Middle frontal gyrus (tissue), 1 donor: ENCODE measurements around the gene NMRK1.

Source experiments
- DNase-seq: peaks from one replicate; pipeline ENCODE4 v3.0.0-alpha.2; 2015; ENCODE audit warnings: low spot score; ENCODE audit errors: extremely low spot score

NMRK1 gene

DNA sequence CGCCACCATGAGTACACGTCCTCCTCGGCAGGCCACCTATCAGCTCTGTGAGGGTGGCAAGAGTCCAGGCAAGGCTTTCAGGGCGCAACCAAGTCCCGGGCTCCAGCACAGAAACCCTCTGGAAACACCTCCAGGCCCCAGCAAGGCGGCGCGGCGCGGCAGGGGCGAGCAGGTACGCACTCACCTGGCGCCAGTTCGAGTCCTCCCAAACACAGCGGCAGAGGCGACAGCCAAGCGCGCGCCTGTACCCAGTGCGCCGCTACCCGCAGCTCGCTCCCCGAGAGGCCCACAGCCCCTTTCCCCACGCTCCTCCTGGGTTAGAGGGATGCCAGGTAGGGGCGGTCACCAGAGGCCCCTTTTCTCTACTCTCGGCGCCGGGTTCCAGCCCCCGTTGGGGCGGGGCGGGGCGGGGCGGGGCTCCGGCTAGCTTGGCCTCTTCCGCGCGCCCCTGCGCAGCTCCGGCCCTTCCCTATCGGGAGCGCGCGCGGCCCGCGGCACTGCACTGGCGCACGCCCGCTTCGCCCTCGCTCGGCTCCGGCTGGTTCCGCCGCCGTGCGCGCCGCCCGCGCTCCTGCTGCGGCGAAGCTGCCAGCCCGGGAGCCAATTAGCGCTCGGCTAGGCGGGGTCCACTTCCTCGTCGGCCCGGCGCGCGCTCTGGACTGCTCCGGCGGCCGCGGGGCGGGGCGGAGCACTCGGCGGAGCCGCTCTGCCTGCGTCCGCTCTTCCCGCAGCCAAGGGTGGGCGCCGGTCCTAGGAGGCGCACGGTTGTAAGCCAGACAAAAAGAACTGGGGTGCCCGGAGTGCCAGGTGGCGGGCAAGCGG, at the start of gene NMRK1, which contains the start of gene OSTF1:
Gene NMRK1 (minus strand): TSS at position 332 of the 822 bp plus-strand sequence. CDS start 5,040 bp downstream, outside the sequence.
Gene OSTF1 (plus strand): TSS at position 691 of the 822 bp plus-strand sequence. CDS start 179 bp downstream, outside the sequence.
- DNase-seq: peak; percentile 97

- no peak for DNase-seq
These were observed 46.5 kb upstream of the NMRK1 start for GRCh38 chr9:75134495-75134894.

DNA sequence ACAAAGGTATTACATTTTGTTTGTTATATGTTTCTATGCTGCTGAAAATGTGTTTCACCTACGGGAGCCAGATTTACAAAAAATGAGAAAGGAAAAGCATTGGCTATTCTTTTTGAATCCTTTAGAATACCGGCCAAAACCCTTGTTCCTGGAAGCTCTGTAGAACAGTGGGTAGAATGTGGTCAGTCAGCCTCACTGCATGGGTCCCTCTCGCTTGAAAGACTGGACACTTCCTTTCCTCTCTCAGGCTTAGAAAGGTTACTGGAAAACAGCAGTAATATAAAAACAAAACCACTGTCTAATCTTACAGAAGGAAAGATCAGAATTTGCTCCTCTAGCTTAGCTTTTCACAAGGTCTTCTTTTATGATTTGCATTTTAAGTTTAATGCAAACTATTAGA, 45.4 kb upstream of the NMRK1 start:
- no peak for DNase-seq

GRCh38 chr9:75132244-75132643, 44.3 kb upstream of the NMRK1 start:
- no peak for DNase-seq

DNA sequence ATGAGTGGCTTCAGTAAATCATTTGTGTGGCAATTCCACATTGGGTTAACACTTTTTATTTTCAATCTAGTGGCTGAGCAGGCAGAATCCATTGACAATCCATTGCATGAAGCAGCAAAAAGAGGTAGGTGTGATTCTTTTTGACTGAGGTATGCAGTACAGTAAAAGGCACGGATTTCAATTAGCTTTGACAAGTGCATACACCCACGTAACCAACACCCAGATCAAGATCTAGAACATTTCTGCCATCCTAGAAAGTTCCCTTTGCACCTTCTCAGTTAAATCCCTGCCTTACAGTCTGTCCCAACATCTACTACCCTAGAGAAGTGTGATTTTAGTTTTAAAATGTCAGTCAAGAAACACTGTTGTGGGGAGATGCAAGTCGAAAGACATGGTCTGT, 43.7 kb upstream of the NMRK1 start:
- no peak for DNase-seq

DNA sequence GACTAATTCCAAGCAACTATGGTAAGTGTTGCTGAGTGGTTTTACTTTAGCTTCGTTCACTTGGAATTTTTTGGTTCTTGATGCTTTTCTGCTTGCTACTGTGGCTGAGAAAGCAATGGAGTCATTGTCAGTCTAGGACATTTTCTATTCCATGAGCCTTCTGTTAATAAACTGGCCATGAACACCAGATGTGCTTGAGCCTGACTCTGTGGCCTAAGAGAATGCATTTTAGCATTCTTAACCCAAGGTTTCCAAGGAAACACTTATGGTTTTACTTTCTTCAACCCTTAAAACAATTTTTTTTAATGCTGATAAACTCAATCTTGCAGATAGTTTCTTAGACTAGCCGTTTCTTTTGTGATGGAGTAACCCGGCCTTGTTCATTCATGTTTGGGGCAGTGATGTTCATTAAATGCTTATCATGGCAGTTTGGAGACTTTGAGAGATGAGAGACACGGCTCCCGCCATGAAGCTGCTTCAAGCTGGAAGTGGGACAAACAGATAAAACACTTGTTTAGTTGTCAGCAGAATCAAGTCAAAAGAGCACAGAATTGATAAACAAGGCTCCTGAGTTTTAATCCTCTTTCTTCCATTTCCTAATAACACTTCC, 42.8 kb upstream of the NMRK1 start:
- no peak for DNase-seq

GRCh38 chr9:75130172-75130571, 42.2 kb upstream of the NMRK1 start:
- DNase-seq: no peak

GRCh38 chr9:75128535-75128934, 40.6 kb upstream of the NMRK1 start:
- no peak for DNase-seq

- no peak for DNase-seq
These were observed 35.7 kb upstream of the NMRK1 start for GRCh38 chr9:75123696-75124095.

DNA sequence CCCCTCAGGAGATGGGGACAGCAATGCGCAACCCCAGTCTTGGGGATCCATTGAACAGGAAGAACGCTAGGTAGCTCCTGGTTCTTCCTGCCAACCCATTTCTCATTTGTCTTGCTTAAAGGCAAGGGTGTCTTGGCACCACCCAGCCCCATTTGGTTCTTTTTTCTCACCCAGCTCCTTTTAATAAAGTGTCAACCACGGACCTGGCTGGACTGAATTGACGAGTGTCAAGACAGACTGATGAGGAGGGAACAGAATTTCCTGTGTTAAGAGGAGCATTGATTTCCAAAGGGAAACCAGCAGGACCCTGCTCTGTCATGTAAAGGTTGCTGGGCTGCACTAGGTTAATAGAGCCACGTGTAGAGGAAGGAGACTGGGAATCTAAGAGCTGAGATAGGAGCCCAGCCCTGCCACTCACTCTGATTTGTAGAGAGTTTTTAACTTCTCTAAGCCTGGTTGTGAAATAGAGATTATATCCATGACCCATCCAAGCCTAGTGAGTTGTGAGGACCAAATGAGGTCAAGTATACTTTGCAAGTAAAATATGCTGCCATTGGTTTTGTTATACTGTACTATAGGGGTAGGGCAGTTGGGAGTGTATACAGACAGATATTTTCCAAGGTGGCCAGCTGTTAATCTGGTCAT, 34.1 kb upstream of the NMRK1 start:
- DNase-seq: no peak

- DNase-seq: no peak
These were observed 32.7 kb upstream of the NMRK1 start for GRCh38 chr9:75120686-75121085.

- DNase-seq: no peak
These were observed 29.6 kb upstream of the NMRK1 start for GRCh38 chr9:75117564-75117963.

- DNase-seq: no peak
These were observed 28.4 kb upstream of the NMRK1 start for GRCh38 chr9:75116306-75116705.

DNA sequence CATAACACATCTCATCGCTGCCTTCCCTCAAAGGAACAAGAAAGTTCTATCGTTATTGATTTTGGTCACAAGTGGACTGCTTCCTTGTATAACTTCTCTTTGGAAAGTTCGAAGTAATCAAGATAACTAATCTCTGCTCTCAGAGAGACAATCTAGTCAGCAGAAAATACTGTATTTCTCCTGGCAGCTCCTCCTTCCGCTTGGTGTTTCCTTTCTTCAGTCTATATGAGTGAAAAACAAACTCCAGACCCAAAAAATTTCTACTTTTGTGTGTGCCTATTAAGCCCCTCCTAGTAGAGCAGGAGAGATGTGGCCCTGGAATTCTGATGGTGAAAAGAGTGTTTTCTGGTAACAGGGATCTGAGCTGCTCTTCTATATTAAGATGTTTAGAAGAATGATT, 24.8 kb upstream of the NMRK1 start:
- DNase-seq: no peak

DNA sequence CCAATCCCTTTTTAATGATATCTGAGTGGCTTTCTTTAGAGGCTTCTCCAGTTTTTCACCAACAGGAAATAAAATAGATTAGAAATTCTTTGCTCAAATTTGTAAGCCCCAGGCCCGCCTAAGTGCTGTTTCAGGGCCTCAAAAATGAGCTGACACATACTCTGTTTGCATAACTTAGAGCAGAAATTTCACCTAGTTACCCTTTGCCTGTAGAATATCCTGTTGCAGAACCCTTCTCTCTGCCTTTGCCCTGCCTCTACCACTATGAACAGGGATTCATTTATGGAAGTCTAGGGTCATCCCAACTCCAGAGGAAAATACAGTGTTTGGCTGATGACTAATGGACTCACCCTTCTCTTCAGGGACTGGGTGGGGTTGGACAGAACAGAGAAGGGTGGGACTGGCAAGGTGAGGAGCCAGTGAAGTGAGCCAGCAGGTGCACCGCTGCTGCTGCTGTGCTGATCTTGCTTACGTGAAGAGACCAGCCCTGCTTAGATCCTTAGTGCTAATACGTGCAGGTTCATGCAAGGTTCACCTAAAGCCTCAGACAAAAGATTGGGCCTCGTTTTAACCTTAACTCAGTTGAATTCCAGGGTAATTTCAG, 23.2 kb upstream of the NMRK1 start:
- DNase-seq: no peak

DNA sequence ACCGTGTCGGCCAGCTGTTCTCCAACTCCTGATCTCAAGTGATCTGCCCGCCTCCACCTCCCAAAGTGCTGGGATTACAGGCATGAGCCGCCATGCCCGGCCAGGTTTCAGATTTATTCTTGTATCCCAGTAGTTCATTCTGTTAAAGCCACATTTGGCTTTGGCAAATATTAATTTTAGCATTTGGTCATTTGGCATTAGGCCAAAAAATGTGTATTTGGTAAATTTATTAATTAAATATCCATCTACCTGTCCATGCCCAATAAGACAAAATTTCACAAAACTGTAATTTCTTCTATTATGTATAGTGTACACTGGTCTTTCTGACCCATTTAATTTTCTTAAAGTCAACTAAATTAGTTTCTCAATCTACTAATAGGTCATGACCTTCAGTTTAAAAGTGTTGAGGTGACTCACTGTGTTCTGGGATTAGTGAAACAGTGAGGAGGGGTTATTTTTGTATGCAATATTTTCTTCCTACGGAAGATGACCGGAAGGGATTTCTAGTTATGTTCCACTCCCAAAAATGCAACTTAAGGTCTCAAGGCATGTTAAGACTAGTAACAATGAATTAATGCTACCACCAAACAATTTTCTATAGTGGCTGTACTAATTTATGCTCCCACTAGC, 21.4 kb upstream of the NMRK1 start:
- DNase-seq: no peak

DNA sequence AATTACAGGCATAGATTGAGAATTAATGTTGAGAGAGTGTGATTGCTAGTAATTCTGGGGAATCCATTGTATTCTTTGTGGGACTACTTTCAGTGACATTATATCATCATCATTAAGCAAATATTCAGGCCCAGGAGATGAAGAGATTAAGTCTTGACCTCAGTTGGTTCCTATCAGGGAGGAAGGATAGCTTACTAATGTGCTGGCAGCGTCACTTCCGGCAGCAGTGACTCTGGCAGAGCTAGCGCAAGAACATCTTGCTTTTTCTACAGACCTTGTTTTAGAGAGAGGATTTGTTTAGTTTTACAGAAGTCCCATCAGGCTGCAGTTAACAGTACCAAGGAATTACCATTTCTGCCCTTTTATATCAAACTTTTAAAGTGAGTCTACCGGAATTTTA, 20.6 kb upstream of the NMRK1 start:
- DNase-seq: no peak

- no peak for DNase-seq
These were observed 18.9 kb upstream of the NMRK1 start for GRCh38 chr9:75106857-75107256.

- no peak for DNase-seq
These were observed 17.9 kb upstream of the NMRK1 start for GRCh38 chr9:75105841-75106240.

GRCh38 chr9:75105019-75105540, 17.1 kb upstream of the NMRK1 start:
- no peak for DNase-seq

DNA sequence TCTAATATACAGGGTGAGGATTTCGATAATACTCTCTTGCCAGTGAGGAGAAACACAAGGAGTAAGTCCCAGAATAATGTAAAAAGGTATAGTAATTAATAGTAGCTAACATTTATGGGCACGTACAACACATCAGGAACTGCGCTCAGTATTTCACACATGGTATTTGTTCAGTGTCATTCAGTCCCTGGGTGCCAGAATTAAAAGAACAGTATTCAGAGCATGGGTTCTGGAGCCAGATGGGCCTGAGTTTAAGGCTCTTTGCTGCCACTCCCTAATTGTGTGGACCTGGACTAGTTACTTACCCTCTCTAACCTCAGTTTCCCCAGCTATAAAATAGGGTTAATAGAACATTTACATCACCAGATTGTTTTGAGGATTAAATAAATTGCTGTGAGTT, 16.7 kb upstream of the NMRK1 start:
- no peak for DNase-seq
